A549 (cell line): ENCODE data around the gene FEM1A.

Experiments used
- KDM1A ChIP-seq: fragments of 200-600 bp; sonication (generic); IDR thresholded peaks from 2 replicates; pipeline ENCODE4 v1.6.1; 2016; ENCODE audit warnings: low read depth, mild to moderate bottlenecking
- MAZ ChIP-seq: fragments of 150-350 bp; IDR thresholded peaks from 2 replicates; pipeline ENCODE4 v1.6.1; 2014; ENCODE audit warnings: antibody characterized with exemption, low read depth, low read length, borderline replicate concordance
- RFX5 ChIP-seq: fragments of 450-650 bp; IDR thresholded peaks from 2 replicates; pipeline ENCODE4 v1.7.1; 2014; ENCODE audit warnings: antibody characterized with exemption, mild to moderate bottlenecking, moderate library complexity
- RNF2 ChIP-seq: fragments of 200-600 bp; sonication (generic); IDR thresholded peaks from 2 replicates; pipeline ENCODE4 v1.6.1; 2016; ENCODE audit warnings: low read depth, mild to moderate bottlenecking, antibody characterized with exemption, moderate library complexity, borderline replicate concordance
- SMC3 ChIP-seq: fragments of >200 bp; sonication (Bioruptor Twin); formaldehyde crosslinking; IDR thresholded peaks from 3 replicates; pipeline ENCODE4 v1.6.1; 2018; ENCODE audit warnings: inconsistent platforms
- TF ChIP-seq, protein P1 (sequence below): fragments of >200 bp; sonication (Bioruptor Twin); formaldehyde crosslinking; IDR thresholded peaks from 3 replicates; pipeline ENCODE4 v1.5.1; 2016

DNA sequence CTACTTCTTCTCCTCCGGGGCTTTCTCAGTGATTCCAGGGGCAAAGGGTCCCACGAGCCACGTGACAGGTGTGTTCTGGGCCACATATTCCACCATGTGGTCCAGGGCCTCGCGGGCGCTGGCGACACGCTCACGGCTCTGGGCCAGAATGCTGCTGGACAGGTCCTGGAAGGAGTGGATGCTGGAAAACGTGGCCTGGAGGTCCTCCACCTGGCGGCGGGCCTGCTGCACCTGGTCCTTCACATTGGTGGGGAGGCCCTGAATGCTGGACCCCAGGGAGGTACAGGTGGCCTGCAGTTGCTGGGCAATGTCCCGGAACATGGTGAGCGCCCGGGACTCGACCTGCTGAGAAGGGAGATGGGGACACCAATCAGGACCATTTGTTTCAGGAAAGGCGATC, 47.7 kb downstream of the FEM1A start:
- TF ChIP-seq, protein P1, sequence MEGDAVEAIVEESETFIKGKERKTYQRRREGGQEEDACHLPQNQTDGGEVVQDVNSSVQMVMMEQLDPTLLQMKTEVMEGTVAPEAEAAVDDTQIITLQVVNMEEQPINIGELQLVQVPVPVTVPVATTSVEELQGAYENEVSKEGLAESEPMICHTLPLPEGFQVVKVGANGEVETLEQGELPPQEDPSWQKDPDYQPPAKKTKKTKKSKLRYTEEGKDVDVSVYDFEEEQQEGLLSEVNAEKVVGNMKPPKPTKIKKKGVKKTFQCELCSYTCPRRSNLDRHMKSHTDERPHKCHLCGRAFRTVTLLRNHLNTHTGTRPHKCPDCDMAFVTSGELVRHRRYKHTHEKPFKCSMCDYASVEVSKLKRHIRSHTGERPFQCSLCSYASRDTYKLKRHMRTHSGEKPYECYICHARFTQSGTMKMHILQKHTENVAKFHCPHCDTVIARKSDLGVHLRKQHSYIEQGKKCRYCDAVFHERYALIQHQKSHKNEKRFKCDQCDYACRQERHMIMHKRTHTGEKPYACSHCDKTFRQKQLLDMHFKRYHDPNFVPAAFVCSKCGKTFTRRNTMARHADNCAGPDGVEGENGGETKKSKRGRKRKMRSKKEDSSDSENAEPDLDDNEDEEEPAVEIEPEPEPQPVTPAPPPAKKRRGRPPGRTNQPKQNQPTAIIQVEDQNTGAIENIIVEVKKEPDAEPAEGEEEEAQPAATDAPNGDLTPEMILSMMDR = no peak
- TF ChIP-seq KDM1A (no peak), RNF2 (no peak), SMC3 (no peak), RFX5 (no peak), MAZ (no peak)
